Measurements from ENCODE around the gene AK2.

DNA sequence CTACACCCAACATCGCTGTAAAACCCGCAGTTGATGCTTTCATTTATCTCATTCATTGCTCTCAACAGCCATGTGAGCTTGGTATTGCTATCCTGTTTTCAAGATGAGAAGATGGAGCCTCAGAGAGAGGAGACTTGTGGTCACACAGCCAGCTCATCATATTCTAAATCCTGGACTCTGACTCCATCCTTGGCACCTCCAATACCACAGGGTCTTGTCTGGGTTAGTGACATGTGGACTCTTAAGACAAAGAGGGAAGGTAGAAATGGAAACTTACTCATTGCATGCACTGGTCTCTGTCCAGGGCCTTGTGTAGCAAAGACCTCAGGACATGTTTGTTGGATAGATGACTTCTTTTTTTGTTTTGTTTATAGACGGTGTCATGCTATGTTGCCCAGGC is 65.1 kb downstream of the AK2 start:
- TF ChIP-seq, protein P1, sequence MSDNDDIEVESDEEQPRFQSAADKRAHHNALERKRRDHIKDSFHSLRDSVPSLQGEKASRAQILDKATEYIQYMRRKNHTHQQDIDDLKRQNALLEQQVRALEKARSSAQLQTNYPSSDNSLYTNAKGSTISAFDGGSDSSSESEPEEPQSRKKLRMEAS (IDR thresholded peaks at IDR 0.05) = no peak
- no peak for TF ChIP-seq FOXA1 (IDR thresholded peaks at IDR 0.05)
- TF ChIP-seq, protein P2, sequence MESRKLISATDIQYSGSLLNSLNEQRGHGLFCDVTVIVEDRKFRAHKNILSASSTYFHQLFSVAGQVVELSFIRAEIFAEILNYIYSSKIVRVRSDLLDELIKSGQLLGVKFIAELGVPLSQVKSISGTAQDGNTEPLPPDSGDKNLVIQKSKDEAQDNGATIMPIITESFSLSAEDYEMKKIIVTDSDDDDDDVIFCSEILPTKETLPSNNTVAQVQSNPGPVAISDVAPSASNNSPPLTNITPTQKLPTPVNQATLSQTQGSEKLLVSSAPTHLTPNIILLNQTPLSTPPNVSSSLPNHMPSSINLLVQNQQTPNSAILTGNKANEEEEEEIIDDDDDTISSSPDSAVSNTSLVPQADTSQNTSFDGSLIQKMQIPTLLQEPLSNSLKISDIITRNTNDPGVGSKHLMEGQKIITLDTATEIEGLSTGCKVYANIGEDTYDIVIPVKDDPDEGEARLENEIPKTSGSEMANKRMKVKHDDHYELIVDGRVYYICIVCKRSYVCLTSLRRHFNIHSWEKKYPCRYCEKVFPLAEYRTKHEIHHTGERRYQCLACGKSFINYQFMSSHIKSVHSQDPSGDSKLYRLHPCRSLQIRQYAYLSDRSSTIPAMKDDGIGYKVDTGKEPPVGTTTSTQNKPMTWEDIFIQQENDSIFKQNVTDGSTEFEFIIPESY (IDR thresholded peaks at IDR 0.05) = no peak
- TF ChIP-seq RAD21 (IDR thresholded peaks at IDR 0.05) = no peak
- TF ChIP-seq, protein P3, sequence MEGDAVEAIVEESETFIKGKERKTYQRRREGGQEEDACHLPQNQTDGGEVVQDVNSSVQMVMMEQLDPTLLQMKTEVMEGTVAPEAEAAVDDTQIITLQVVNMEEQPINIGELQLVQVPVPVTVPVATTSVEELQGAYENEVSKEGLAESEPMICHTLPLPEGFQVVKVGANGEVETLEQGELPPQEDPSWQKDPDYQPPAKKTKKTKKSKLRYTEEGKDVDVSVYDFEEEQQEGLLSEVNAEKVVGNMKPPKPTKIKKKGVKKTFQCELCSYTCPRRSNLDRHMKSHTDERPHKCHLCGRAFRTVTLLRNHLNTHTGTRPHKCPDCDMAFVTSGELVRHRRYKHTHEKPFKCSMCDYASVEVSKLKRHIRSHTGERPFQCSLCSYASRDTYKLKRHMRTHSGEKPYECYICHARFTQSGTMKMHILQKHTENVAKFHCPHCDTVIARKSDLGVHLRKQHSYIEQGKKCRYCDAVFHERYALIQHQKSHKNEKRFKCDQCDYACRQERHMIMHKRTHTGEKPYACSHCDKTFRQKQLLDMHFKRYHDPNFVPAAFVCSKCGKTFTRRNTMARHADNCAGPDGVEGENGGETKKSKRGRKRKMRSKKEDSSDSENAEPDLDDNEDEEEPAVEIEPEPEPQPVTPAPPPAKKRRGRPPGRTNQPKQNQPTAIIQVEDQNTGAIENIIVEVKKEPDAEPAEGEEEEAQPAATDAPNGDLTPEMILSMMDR (IDR thresholded peaks at IDR 0.05; ENCODE audit: low read depth, low read length, missing input control) = no peak
- TF ChIP-seq JUND (IDR thresholded peaks at IDR 0.05) = no peak
- no peak for TF ChIP-seq TAF1 (conservative IDR thresholded peaks at IDR 0.05)
- no peak for TF ChIP-seq YY1 (IDR thresholded peaks at IDR 0.05)
- TF ChIP-seq, protein P4, sequence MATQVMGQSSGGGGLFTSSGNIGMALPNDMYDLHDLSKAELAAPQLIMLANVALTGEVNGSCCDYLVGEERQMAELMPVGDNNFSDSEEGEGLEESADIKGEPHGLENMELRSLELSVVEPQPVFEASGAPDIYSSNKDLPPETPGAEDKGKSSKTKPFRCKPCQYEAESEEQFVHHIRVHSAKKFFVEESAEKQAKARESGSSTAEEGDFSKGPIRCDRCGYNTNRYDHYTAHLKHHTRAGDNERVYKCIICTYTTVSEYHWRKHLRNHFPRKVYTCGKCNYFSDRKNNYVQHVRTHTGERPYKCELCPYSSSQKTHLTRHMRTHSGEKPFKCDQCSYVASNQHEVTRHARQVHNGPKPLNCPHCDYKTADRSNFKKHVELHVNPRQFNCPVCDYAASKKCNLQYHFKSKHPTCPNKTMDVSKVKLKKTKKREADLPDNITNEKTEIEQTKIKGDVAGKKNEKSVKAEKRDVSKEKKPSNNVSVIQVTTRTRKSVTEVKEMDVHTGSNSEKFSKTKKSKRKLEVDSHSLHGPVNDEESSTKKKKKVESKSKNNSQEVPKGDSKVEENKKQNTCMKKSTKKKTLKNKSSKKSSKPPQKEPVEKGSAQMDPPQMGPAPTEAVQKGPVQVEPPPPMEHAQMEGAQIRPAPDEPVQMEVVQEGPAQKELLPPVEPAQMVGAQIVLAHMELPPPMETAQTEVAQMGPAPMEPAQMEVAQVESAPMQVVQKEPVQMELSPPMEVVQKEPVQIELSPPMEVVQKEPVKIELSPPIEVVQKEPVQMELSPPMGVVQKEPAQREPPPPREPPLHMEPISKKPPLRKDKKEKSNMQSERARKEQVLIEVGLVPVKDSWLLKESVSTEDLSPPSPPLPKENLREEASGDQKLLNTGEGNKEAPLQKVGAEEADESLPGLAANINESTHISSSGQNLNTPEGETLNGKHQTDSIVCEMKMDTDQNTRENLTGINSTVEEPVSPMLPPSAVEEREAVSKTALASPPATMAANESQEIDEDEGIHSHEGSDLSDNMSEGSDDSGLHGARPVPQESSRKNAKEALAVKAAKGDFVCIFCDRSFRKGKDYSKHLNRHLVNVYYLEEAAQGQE (IDR thresholded peaks at IDR 0.05) = no peak
